GM12892 (cell line): ENCODE measurements around the gene IL12A.

ENCODE experiments used
- POLR2A ChIP-seq: IDR thresholded peaks from 2 replicates; pipeline ENCODE4 v1.6.1; 2011; ENCODE audit warnings: low read depth, low read length, control low read depth
- POLR2AphosphoS5 ChIP-seq: IDR thresholded peaks from 2 replicates; pipeline ENCODE4 v1.6.1; 2011; ENCODE audit warnings: low read depth, low read length, control low read depth

DNA sequence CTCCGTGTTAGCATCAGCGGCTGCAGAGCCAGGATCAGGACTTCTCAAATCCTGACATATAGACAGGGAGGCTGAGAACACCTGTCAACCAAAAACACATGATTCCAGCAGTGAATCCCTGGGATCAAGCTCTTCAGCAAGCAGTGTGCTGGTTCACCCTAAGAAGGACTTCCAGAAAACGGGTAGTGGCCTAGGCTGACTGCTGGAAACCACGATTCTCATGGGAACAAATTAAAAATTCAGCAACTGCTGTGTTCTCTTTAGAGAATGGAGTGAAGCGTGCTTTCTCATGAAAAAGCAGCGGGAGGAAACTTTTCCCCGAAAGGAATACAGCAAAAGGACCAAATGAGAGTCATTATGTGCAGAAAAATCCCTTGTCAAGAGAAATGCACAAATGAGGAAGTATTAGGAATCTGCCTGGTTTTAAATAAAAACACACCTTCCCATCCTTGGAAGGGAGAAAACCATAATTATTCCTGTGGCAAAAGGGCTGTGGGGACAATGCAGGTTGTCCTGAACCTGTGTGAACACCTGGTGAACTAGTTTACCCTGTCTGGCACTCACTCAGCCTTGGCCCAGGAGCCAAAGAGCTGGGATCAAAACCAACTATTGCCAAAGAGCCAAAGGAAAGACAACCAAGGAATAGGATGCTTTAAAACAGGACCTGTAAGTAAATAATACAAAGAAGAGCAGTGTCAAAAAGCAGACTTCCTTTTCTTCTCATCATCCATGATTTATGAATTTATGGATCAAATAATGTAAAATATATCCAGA, 13.4 kb downstream of the IL12A start:
- TF ChIP-seq POLR2A (no peak), POLR2AphosphoS5 (no peak)
